ENCODE results near the gene CDH4. TPM values are rescaled to one million over a fixed set of nuclear protein-coding genes. Genes with fewer than 3 reads are reported as not detected.

The CDH4 gene
- total RNA-seq, 3 donors from 2014 or later (not counting 1 experiment from before 2014, with no cell fraction given) = 0.18 TPM; not detected in 2

GRCh38 chr20:61799394-61799923, 547.4 kb downstream of the CDH4 start:
- H3K27ac Mint-ChIP-seq = no peak overlapping the region
- no peak for ATAC-seq
- H3K36me3 ChIP-seq (ENCODE audit: control insufficient read depth, insufficient read depth, low read length) = no peaks in the 10 kb centered on the region
- H3K9me3 Mint-ChIP-seq = peaks cover 0 to 3% of the 10 kb centered on the region in 2 donors
- no peaks in the 10 kb centered on the region for H3K36me3 Mint-ChIP-seq
- no peak for DNase-seq
- WGBS (ENCODE audit: insufficient coverage) = 82% methylated on average over 13 of the region's 14 CpGs
- H3K4me3 Mint-ChIP-seq = no peak overlapping the region
- H3K4me3 ChIP-seq (ENCODE audit: low read length) = no peak overlapping the region
- intact Hi-C loops (cut with micrococcal nuclease) = no loop called here
- H3K4me1 Mint-ChIP-seq = no peaks in the 10 kb centered on the region
- H3K9me3 ChIP-seq (ENCODE audit: control insufficient read depth, insufficient read depth, low read length) = no peaks in the 10 kb centered on the region
- H3K27me3 Mint-ChIP-seq (ENCODE audit: low read depth in 2 of 2) = peaks cover 0 to 6% of the 10 kb centered on the region in 2 donors
- TF ChIP-seq, protein P1, sequence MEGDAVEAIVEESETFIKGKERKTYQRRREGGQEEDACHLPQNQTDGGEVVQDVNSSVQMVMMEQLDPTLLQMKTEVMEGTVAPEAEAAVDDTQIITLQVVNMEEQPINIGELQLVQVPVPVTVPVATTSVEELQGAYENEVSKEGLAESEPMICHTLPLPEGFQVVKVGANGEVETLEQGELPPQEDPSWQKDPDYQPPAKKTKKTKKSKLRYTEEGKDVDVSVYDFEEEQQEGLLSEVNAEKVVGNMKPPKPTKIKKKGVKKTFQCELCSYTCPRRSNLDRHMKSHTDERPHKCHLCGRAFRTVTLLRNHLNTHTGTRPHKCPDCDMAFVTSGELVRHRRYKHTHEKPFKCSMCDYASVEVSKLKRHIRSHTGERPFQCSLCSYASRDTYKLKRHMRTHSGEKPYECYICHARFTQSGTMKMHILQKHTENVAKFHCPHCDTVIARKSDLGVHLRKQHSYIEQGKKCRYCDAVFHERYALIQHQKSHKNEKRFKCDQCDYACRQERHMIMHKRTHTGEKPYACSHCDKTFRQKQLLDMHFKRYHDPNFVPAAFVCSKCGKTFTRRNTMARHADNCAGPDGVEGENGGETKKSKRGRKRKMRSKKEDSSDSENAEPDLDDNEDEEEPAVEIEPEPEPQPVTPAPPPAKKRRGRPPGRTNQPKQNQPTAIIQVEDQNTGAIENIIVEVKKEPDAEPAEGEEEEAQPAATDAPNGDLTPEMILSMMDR (IDR thresholded peaks at IDR 0.05) = no peak
- H3K4me1 ChIP-seq (ENCODE audit: control insufficient read depth, insufficient read depth, low read length) = no peaks in the 10 kb centered on the region
- no peak overlapping the region for H3K27ac ChIP-seq (ENCODE audit: low read length)
- H3K27me3 ChIP-seq (ENCODE audit: control insufficient read depth, insufficient read depth, low read length) = no peaks in the 10 kb centered on the region

- H3K27ac ChIP-seq (ENCODE audit: low read length) = no peak overlapping the region
- no peak overlapping the region for H3K27ac Mint-ChIP-seq
Observed at GRCh38 chr20:61799928-61800327, 547.9 kb downstream of the CDH4 start.

DNA sequence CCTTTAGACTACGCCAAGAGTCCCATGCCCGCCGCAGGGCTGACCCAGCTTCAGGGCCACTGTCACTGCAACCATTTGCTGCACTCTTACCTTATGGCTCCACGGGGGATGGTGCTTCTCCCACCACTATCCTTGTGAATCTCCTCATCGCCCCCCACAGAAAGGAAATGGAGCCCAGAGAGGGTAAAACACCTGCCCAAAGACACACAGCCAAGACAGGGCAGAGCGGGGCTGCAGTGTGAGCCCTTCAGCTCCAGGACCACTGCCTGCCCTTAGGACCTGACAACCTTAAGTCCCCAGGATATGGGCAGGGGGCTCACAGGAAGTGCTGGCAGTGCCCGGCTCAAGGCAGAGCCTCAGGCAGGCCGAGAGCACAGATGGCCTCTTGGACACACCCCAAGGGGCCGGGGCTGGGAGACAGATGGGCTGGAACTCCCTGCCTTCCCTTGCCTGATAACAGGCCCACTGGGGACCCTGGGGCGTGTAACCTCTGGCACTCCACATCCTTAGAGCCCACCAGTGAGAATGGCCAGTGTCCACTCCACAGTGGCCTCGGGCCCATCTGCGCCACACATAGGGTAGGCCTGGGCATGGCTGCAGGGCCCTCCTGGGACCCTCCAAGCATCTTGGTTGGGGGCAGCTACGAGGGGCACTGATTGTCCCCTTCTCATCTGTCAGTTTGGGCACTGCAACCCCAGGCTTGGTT, 548.5 kb downstream of the CDH4 start:
- H3K9me3 Mint-ChIP-seq = no peaks in the 10 kb centered on the region
- H3K9me3 ChIP-seq (ENCODE audit: control insufficient read depth, insufficient read depth, low read length) = no peaks in the 10 kb centered on the region
- H3K27me3 Mint-ChIP-seq (ENCODE audit: low read depth in 2 of 2) = peaks cover 0 to 6% of the 10 kb centered on the region in 2 donors
- no peak overlapping the region for H3K4me3 Mint-ChIP-seq
- TF ChIP-seq, protein P1 (IDR thresholded peaks at IDR 0.05) = no peak
- no peak overlapping the region for H3K27ac Mint-ChIP-seq
- no peak for DNase-seq
- H3K4me1 Mint-ChIP-seq = no peaks in the 10 kb centered on the region
- no peaks in the 10 kb centered on the region for H3K4me1 ChIP-seq (ENCODE audit: control insufficient read depth, insufficient read depth, low read length)
- no peaks in the 10 kb centered on the region for H3K36me3 Mint-ChIP-seq
- no peak overlapping the region for H3K4me3 ChIP-seq (ENCODE audit: low read length)
- no peak overlapping the region for H3K27ac ChIP-seq (ENCODE audit: low read length)
- 83% methylated on average over 13 of the region's 13 CpGs for whole genome bisulfite sequencing (ENCODE audit: insufficient coverage)
- no peak for ATAC-seq
- H3K36me3 ChIP-seq (ENCODE audit: control insufficient read depth, insufficient read depth, low read length) = no peaks in the 10 kb centered on the region
- H3K27me3 ChIP-seq (ENCODE audit: control insufficient read depth, insufficient read depth, low read length) = no peaks in the 10 kb centered on the region
- intact Hi-C loops (cut with micrococcal nuclease) = no loop called here

More at GRCh38 chr20:61799928-61800327, 547.9 kb downstream of the CDH4 start:
- Histone ChIP-seq H3K27me3 (ENCODE audit: control insufficient read depth, insufficient read depth, low read length) (no peaks in the 10 kb centered on the region), H3K36me3 (ENCODE audit: control insufficient read depth, insufficient read depth, low read length) (no peaks in the 10 kb centered on the region), H3K4me1 (ENCODE audit: control insufficient read depth, insufficient read depth, low read length) (no peaks in the 10 kb centered on the region), H3K4me3 (ENCODE audit: low read length) (no peak overlapping the region), H3K9me3 (ENCODE audit: control insufficient read depth, insufficient read depth, low read length) (no peaks in the 10 kb centered on the region)
- Mint-ChIP-seq H3K27me3 (ENCODE audit: low read depth in 2 of 2) (peaks cover 0 to 6% of the 10 kb centered on the region in 2 donors), H3K9me3 (peaks cover 0 to 1% of the 10 kb centered on the region in 2 donors), H3K4me1 (no peaks in the 10 kb centered on the region), H3K36me3 (no peaks in the 10 kb centered on the region), H3K4me3 (no peak overlapping the region)
- TF ChIP-seq, protein P1 (IDR thresholded peaks at IDR 0.05) = no peak
- DNase-seq (no peak), ATAC-seq (no peak)
- WGBS (ENCODE audit: insufficient coverage) = 88% methylated on average over 21 of the region's 21 CpGs
- intact Hi-C loops (cut with micrococcal nuclease) = no loop called here

- H3K4me1 Mint-ChIP-seq = no peaks in the 10 kb centered on the region
- Histone ChIP-seq H3K27ac (ENCODE audit: low read length) (no peak overlapping the region), H3K4me1 (ENCODE audit: control insufficient read depth, insufficient read depth, low read length) (no peaks in the 10 kb centered on the region), H3K36me3 (ENCODE audit: control insufficient read depth, insufficient read depth, low read length) (no peaks in the 10 kb centered on the region), H3K9me3 (ENCODE audit: control insufficient read depth, insufficient read depth, low read length) (no peaks in the 10 kb centered on the region), H3K4me3 (ENCODE audit: low read length) (no peak overlapping the region), H3K27me3 (ENCODE audit: control insufficient read depth, insufficient read depth, low read length) (no peaks in the 10 kb centered on the region)
- no peaks in the 10 kb centered on the region for H3K9me3 Mint-ChIP-seq
- no peak overlapping the region for H3K4me3 Mint-ChIP-seq
- no peaks in the 10 kb centered on the region for H3K36me3 Mint-ChIP-seq
- TF ChIP-seq, protein P1 (IDR thresholded peaks at IDR 0.05) = no peak
- no peak overlapping the region for H3K27ac Mint-ChIP-seq
- ATAC-seq = no peak
- H3K27me3 Mint-ChIP-seq (ENCODE audit: low read depth in 2 of 2) = peaks cover 0 to 6% of the 10 kb centered on the region in 2 donors
- WGBS (ENCODE audit: insufficient coverage) = 83% methylated on average over 9 of the region's 9 CpGs
- intact Hi-C loops (cut with micrococcal nuclease) = no loop called here
- no peak for DNase-seq
Observed at GRCh38 chr20:61801065-61801360, 549.0 kb downstream of the CDH4 start.
